ENCODE measurements around the gene SLC15A4.

The SLC15A4 gene

DNA sequence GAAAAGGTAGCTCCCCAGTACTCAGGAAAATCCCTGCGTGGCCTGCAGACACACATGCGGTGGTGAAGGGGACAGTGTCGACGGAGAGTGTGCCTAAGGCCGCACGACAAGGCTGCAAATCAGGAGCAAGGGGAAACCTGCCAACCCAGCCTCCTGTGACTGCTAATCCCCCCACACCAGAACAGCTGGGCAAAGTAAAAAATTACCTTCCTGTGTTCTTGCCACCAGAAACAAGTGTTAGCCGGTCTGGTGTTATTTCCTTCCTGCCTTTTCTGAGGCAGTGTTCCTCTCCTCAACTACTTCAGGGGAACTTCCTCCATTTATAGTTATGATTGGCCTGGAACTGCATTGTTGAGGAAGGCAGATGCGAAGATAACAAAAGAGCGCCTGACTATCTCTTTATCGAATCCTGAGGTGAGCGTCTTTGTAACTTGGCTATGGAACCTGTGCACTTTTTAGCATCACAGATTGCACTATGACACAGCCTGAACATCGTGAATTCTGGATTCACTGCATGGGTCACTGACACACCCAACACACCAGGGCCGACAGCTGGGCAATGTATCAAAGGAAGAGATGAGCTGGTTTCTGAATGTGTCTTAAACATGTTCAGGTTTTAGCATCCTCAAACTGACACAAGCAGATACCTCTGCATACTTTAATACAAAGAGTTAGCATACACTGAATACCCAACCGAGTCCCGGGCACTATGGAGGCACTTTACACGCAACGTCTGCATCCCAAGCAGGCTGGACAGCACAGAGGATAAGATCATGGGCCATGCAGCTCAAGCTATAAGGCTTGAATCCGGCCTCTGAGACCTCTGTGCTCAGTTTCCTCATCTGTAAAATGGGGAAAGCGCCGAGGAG, 28.9 kb downstream of the SLC15A4 start:
- DNase-seq (ENCODE audit: low read depth): no peak

DNA sequence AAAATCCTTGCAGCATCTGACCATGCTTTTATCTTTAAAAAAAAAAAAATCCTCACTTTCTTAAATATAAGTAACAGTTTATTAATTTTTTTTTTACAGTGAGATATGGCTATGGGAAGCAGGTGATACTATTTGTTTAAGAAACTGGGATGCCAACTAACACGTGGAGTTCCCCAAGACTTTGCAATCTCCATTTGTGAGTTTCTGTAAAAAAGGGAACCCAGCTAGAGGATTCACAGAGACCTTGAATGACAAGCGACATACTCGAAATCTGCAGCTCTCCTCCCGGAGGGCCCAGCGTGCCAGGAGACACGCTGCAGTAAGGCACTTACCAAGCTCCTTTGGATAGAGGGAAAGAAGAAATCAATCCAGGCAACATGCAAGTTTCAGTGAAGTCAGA, 30.1 kb downstream of the SLC15A4 start:
- DNase-seq (ENCODE audit: low read depth): no peak

DNA sequence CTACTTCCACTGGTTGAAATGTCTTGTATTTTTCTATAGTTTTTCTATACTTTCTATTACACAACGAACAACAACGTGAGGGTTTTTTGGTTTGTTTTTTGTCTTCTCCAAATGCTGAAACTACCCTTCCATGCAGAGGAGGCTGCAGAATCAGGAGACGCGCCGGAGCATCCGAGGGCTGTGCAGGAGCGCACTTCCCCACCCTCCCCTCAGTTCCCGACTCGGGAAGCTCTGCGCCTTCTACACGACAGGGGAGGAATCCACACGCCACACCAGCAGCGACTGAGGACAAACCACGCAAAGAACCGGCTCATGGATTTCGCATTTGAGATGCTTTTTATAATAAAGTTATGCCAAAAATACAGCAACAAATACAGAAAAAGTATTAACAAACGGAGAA, 30.9 kb downstream of the SLC15A4 start:
- DNase-seq (ENCODE audit: low read depth): no peak

DNA sequence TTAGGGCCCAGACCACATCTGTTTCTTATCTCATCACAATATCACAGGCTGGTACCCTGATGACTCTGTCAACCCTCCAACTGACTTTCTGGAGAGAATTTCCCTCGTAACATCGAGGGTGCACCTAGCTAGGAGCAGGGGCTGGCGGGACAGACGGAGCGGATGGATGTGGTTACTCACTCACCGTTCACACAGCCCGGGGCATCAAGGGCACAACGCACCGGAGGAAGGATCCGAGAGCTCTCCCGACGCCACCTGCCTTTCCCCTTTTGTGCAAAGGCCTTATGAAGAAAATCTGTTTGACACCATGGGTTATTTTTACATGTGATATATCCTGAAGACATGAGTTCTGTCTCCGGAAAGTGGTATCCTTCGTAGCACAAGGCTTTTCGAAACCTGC, 31.4 kb downstream of the SLC15A4 start:
- no peak for DNase-seq (ENCODE audit: low read depth)

DNA sequence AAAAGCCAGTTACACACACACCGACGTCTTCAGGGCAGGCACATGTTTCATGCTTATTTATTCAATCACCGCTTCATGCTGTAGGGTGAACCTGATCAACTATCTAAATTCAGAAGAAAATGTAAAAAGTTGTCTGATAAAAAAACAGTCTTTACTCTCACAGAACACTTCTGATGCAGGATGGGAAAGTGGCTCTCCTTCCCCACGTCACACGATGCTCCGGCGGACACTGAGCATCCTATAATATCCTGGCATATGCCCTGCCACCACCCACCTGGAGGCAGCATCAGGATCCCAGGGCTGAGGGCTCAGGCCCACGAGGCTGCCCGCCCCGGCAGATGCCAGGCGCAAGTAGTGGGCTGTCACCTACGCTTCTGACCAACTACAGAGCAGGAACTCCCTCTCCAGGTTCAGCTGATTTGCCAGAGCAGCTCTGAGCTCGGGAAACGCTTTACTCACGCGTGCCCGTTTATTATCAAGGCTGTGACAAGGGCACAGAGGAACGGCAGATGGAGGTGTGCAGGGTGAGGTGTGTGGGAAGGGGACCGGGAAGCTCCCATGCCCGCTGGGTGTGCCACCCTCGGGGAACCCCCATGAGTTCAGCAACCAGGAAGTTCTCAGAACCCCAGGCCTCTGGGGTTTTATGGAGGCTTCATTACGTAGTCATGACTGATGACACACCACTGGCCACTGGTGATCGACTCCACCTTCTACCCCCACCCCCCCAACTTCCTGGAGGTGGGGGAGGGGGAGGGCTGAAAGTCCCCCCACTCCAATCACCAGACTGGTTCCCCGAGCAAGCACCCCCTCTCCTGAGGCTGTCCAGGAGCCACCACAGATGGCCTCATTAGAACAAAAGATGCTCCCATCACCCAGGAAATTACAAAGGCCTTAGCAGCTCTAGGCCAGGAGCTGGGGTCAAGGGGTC, 32.1 kb downstream of the SLC15A4 start:
- no peak for DNase-seq (ENCODE audit: low read depth)

DNA sequence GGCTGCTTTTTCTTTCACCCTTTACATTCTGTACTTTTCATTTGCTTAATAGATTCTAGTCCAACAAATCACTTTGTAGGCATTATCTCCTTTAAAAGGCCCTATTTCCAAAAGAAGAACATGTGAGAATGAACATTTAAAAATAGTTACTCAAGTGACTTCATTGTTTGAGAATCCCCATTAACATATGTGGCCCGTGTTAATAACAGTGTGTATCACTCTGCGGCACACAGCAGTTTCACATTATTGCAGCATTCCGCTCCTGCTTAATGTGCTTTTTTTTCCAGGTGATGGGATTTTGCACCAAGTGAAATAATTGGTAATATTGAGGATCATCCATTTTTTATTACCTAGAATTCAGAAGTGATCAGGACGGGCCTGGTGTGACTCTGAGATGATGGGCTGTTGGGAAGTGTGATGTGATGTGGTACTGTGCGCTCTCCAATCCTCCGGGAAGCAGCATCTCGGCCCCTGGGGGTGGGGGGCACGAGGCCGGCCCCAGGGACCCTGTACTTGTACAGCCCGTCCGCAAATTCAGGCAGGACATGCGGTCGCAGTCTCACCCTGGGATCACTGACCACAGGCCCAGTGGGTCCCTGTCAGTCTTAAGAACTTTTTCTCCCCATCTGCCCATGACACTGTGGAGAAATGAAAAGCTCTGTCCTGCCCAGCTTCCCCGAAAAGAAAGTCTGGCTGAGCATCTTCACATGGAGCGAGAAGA, 32.9 kb downstream of the SLC15A4 start:
- DNase-seq (ENCODE audit: low read depth): no peak

DNA sequence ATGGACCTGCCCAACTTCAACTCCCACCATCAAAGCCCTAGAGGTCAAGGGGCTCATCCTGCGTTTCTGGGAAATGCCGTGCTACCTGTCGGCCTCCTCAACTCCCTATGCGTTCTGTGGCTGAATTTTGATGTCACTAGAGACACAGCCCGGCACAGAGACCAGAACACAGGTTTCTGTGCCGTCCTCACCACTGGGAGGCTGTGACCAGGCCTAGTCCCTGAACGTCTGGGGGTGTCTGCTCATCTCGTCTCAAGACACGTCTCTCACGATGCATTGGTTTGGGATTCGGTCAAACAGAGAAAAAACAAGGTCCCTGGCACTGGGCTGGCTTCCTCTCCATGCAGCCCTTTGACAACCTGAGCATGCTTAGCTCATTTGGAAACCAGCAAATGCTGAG, 33.5 kb downstream of the SLC15A4 start:
- DNase-seq (ENCODE audit: low read depth): no peak

DNA sequence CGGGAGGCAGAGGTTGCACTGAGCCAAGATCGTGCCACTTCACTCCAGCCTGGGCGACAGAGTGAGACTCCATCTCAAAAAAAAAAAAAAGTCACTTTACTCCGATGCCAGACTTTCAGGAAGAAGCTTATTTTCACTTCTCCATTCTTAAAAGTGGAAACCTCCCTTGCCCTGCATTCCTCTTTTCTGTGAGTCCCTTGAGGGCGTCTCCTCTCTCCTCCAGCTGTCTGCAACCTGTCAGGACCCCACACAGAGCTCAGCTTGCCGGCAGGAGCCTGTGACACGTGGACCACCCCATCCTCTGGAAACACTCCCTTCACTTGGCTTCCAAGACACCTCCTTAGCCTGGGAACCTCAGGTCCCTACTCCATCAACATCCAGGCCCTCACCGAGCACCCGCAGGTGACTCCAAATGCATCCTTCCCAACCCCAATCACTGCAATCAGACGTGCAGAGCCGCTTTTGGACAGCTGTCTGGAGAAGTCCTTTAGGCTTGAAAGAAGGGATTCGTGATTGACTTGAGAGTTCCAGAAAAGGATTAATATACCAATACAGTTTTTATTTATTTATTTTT, 34.3 kb downstream of the SLC15A4 start:
- DNase-seq (ENCODE audit: low read depth): no peak

DNA sequence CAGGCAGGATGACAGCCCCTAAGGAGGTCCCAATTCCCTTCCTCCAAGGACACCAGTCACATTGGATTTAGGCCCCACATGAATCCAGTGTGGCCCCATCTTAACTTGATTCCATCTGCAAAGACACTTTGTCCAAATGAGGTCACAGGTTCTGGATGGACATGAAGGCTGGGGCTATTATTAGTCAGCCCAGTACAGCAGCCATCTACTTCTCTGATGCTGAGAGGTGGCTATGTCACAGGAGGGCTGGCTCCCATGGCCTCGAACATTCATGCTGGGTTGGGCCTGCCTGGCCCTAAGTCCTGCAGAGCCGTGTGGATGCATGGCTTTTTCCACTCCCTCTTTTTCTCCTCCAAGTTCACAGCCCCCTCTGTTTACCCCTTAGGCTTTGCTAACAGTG, 35.9 kb downstream of the SLC15A4 start:
- DNase-seq (ENCODE audit: low read depth): no peak

DNA sequence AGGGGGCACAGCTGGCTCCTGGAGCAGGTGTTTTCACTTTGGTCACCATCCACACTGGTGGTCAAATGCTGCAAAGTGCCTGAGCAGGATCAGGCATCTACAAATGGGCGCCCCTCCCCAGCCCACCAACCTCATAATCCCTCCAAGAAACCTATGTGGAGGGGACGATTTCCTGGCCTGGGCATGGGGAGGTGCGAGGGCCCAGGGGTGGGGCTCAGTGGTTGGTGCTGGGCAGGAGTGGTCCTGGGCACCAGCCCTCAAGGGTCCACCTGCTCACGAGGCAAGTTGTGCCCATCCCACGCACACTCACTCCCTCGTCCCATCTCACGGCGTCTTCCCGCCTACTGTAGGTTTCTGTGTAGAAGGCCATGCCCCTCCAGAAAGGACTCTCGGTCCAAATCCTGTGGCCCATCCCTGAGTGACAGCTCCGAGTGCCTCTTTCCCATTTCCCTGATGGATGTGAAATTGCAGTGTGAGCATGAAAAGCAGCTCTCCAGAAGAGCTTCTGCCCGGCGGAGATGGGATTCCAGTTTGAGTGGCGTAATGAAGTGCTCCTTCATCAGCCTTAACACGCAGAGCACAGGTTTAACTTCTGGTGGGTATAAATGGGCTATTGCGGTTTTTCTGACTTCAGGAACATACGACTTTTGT, 36.9 kb downstream of the SLC15A4 start:
- no peak for DNase-seq (ENCODE audit: low read depth)

DNA sequence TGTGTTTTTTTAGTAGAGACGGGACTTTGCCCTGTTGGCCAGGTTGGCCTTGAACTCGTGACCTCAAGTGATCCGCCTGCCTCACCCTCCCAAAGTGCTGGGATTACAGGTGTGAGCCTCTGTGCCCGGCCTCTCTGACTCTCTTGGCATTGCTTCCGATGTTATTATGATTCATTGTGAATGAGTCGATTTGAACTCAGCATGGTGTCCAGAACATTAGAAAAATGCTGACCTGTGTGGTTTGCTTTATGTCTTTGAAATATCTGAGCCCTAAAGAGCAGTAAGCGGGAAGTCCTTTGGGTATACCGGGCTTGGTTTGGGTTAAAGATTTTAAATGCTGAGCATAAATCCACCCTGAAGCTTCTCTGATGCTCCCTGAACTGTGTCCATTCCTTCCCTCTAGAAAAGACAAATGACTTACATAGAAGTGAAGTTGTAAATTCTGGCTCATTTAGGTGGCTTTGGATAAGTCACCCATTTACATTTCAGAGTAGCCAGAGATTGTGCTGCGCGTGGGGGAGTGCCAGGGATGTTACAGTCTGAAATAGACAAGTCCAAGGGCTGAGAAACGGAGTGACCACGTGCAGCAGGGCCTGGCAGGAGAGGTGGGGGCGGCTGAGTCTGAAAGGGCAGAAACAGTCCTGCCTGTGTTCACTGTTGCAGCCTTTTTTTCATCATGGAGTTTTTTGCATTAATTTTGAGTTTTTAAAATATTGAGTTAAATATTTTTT, 39.6 kb downstream of the SLC15A4 start:
- DNase-seq (ENCODE audit: low read depth): no peak

DNA sequence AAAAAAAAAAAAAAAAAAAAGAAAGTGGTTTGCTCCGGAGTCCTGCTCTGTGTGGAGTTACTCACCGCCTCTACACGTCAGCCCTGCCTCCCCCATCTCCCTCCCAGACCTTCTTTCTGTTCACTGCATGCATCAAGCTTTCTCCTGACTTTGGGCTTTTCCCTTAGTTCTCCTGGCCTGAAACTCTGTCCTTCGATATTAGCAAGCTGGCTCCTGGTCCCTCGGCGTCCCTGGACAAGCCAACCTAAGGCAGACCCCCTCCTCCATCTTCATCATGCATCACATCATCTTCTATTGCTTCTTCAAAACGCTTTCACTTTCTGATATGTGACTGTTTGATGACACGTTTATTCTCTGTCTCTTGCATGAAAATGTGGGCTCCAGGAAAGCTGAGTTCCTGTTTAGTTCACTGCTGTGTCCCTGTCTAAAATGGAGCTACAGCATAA, 40.6 kb downstream of the SLC15A4 start:
- no peak for DNase-seq (ENCODE audit: low read depth)

DNA sequence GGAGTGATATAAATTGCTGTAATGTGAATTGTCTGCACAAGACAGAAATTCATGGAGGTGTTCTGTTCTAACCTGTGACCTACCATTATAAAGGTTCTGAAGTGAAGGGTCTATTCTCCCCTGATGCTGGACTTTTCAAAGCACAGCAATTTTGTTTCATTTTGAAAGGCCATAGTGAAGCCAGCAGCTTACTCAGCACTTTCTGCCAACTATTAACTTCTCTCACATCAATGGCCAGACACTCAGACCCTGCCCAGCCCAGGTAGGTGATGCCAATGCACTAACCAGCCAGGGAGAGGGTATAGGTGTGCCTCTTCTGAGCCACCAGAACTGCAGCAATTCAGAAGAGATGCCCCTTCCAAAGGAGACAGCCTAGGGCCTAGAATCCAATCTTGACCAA, 43.9 kb downstream of the SLC15A4 start:
- DNase-seq (ENCODE audit: low read depth): no peak

DNA sequence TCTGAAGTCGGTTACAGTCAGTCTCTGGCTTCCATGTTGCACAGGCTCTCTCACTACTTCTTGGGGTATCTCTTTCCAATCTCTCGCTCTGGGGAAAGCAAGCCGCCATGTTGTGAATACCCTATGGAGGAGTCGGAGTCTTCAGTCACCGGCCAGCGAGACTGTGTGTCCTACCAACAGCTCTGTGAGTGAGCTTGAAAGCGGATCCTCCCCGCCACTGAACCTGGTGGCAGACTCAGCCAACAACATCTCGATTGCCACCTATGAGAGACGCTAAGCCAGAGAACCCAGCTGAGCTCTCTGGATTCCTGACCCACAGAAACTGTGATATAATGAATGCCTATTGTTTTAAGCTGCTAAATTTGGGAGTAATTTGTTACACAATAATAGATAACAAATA, 51.5 kb downstream of the SLC15A4 start:
- DNase-seq (ENCODE audit: low read depth): no peak

DNA sequence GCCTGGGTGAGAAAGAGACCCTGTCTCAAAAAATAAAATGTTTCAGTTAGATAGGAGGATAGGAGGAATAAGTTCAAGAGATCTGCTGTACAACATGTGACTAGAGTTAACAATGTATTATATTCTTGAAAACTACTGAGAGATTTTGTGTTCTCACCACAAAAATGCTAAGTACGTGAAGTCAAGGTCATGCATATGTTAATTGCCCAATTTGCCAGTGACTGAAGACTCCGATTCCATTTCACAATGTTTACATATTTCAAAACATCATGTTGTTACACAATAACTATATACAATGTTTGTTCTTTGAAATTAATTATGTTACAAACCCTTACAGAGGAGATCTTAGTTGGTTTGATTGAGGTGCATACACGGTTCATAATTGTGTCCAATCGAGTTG, 52.1 kb downstream of the SLC15A4 start:
- no peak for DNase-seq (ENCODE audit: low read depth)

DNA sequence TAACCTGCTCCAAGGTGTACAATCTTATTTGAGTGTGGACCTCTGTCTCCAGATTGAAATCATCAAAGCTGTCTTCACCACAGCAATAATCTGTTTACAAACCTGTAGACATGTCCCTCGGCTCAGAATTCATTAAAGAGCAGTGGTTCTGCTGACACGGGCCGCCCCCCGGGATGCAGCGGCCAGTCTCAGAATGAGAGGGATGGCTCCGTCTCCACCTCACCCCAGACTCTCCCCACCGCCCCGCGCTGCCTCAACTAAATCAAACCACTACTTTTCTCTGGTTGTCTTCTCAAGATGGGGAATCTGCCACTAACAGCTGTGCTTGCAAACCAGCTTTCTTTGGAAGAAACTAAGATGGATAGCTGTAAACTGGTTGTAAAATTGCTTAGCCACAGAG, 56.2 kb downstream of the SLC15A4 start:
- DNase-seq (ENCODE audit: low read depth): no peak

DNA sequence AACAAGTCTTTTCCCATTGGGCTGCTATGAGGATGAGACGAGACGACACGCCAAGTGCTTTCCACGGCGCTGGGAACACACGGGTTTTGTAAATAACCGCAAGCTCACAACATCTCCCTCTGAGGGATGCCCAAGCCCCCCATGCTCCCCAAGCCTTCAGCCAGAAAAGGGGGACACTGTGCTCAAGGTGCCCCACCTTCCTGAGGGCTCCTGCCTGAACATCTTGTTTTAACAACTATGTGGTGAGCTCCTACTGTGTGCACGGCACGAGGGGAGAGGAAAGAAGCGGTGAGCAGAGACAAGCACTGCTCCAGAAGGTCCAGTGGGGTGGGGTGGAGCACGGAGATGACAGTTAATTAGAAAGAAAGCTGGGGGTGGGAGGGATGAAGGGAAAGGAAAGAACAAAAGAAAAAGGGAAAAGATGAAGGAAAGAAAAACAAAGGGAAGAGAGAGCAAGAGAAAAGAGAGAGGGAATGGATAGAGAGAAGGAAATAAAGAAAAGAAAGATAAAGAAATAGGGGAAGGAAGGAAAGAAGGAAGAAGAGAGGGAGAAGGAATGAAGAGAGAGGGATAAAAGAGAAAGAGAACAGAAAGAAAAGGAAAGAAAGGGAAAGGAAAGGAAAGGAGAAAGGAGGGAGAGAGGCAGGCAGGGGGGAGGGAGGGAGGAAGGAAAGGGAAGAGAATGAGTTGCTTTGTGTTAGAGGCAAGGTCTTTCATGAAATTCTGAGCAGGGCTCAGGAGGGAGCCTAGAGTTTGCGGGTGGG, 56.8 kb downstream of the SLC15A4 start:
- DNase-seq (ENCODE audit: low read depth): no peak

DNA sequence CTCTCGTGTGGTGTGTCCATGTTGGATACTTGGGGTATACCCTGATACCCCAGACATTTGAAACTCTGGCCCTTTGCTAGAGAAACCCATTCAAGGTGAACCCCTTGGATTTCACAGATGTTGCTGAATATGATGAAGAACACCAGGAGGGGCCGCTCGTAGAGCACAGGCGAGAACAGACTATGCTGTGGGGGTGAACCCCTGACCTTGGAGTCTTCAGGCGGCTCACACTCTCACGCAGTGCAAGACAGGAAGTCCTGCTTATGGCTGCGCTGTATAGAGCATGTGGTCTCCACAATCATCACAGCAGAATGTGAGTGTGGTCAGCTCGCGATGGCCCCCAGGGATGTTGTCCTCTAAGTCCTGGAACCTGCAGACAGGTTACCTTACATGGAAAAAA, 60.4 kb downstream of the SLC15A4 start:
- no peak for DNase-seq (ENCODE audit: low read depth)

DNA sequence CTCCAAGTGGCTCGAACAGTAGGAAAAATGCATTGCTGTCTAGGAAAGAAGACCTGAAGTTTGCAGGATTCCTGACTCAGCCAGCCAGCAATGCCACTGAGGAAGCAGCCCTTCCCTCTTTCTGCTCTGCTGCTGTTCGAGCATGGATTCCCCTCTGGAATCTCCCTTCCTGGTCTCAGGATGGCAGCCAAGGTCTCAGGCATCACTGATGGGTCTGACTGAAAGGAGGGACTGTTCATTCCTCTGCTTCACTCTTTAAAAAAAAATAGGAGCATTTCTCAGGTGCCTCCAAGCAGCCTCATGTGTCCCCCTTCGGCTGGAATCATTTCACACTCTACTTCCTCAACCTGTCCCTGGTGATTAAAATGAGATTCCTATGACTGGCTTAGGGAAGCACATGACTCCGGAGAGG, 62.4 kb downstream of the SLC15A4 start:
- no peak for DNase-seq (ENCODE audit: low read depth)

DNA sequence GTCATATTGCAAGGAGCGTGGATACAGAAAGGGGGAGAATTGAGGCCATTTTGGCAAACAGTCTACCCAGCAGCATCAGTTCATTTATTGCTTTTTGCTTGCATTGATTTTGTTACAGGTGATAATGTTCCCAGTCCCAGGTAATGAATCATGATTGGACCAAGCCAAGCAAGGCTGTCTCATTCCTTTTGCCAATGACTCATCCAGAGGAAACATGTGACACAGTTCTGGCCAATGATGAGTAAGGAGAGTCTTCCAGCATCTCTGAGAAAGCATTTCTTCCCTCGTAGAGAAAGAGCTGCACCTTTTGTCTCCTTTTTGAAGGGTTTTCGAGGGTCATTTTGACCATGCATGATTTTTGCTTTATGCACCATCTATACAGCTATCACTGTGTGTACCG, 68.2 kb downstream of the SLC15A4 start:
- no peak for DNase-seq (ENCODE audit: low read depth)

Data from non-pigmented ciliary epithelial cell (primary cell).